MV-4-11 (cell line): ENCODE results near the gene ARHGAP42.

Experiments used
- DNase-seq: peaks from one replicate; lab custom pipeline; 2025; lab: John Stamatoyannopoulos, UW

The ARHGAP42 gene

GRCh38 chr11:101022256-101022655, 335.2 kb downstream of the ARHGAP42 start:
- no peak for DNase-seq

GRCh38 chr11:101028644-101029043, 341.6 kb downstream of the ARHGAP42 start:
- no peak for DNase-seq

GRCh38 chr11:101030015-101030414, 342.9 kb downstream of the ARHGAP42 start:
- no peak for DNase-seq

GRCh38 chr11:101030692-101031091, 343.6 kb downstream of the ARHGAP42 start:
- DNase-seq = peak; percentile 4

GRCh38 chr11:101031713-101032112, 344.6 kb downstream of the ARHGAP42 start:
- DNase-seq = no peak

GRCh38 chr11:101032991-101033390, 345.9 kb downstream of the ARHGAP42 start:
- DNase-seq = no peak

- DNase-seq = no peak
Observed at GRCh38 chr11:101034076-101034475, 347.0 kb downstream of the ARHGAP42 start.

GRCh38 chr11:101035872-101036271, 348.8 kb downstream of the ARHGAP42 start:
- DNase-seq = no peak
